WTC11 (cell line): Measurements from ENCODE around the gene CLTRN.

Experiments used
- CREM ChIP-seq: sonication (generic); formaldehyde crosslinking; IDR thresholded peaks from 2 replicates; pipeline ENCODE4 v1.8.1; 2022; ENCODE audit warnings: mild to moderate bottlenecking, missing genetic modification reagents, moderate library complexity
- ELF4 ChIP-seq: sonication (generic); formaldehyde crosslinking; IDR thresholded peaks from 2 replicates; pipeline ENCODE4 v1.8.1; 2022; ENCODE audit warnings: low read depth, mild to moderate bottlenecking, moderate library complexity, missing genetic modification reagents
- GRHL2 ChIP-seq: fragments of 250-450 bp; sonication (Bioruptor Pico); IDR thresholded peaks from 2 replicates; pipeline ENCODE4 v1.8.0; 2022; ENCODE audit warnings: mild to moderate bottlenecking, moderate library complexity; ENCODE audit not compliant: insufficient replicate concordance, severe bottlenecking
- JUN ChIP-seq: sonication (generic); formaldehyde crosslinking; IDR thresholded peaks from 2 replicates; pipeline ENCODE4 v1.8.0; 2023; ENCODE audit warnings: mild to moderate bottlenecking, missing genetic modification reagents
- SP1 ChIP-seq: sonication (generic); formaldehyde crosslinking; conservative IDR thresholded peaks from 2 replicates; pipeline ENCODE4 v1.8.1; 2022; ENCODE audit warnings: missing genetic modification reagents
- ZNF121 ChIP-seq: sonication (generic); formaldehyde crosslinking; IDR thresholded peaks from 2 replicates; pipeline ENCODE4 v1.8.0; 2023; ENCODE audit warnings: missing genetic modification reagents
- TF ChIP-seq, protein P1 (sequence below): sonication (generic); formaldehyde crosslinking; IDR thresholded peaks from 2 replicates; pipeline ENCODE4 v1.8.0; 2022; ENCODE audit warnings: mild to moderate bottlenecking, missing genetic modification reagents
- TF ChIP-seq, protein P2 (sequence below): fragments of 200-600 bp; IDR thresholded peaks from 2 replicates; pipeline ENCODE4 v1.8.0; 2022; ENCODE audit warnings: antibody characterized with exemption
- TF ChIP-seq, protein P3 (sequence below): sonication (generic); formaldehyde crosslinking; conservative IDR thresholded peaks from 2 replicates; pipeline ENCODE4 v1.8.1; 2022; ENCODE audit warnings: mild to moderate bottlenecking, missing genetic modification reagents
- TF ChIP-seq, protein P4 (sequence below): sonication (generic); formaldehyde crosslinking; IDR thresholded peaks from 2 replicates; pipeline ENCODE4 v1.8.1; 2023; ENCODE audit warnings: mild to moderate bottlenecking, moderate library complexity, missing genetic modification reagents
- TF ChIP-seq, protein P5 (sequence below): fragments of 250-450 bp; sonication (Bioruptor Pico); IDR thresholded peaks from 2 replicates; pipeline ENCODE4 v2.1.2; 2022; ENCODE audit warnings: mild to moderate bottlenecking, moderate library complexity
- TF ChIP-seq, protein P6 (sequence below): sonication (generic); formaldehyde crosslinking; IDR thresholded peaks from 2 replicates; pipeline ENCODE4 v1.8.1; 2023; ENCODE audit warnings: mild to moderate bottlenecking, missing genetic modification reagents, moderate library complexity

DNA sequence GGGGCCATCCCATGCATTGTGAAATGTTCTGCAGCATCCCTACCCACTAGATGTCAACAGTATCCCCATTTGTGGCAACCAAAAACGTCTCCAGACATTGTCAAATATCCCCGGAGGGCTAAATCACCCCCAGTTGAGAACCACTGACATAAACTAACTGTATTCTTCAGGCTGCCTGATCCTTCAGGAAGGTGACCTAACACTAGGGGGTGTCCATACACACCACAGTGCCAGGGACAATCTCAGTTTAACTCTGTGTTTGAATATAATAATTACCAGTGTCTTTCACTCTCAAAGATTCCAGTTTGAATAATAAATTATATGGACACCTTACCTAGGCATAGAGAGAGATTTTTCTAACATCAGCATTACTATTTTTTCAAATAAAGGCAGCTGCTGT lies 70.2 kb downstream of the CLTRN start:
- TF ChIP-seq, protein P1, sequence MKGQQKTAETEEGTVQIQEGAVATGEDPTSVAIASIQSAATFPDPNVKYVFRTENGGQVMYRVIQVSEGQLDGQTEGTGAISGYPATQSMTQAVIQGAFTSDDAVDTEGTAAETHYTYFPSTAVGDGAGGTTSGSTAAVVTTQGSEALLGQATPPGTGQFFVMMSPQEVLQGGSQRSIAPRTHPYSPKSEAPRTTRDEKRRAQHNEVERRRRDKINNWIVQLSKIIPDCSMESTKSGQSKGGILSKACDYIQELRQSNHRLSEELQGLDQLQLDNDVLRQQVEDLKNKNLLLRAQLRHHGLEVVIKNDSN (CRISPR knock-in tag), result no peak
- TF ChIP-seq ZNF121 (CRISPR knock-in tag), result no peak
- TF ChIP-seq, protein P2, sequence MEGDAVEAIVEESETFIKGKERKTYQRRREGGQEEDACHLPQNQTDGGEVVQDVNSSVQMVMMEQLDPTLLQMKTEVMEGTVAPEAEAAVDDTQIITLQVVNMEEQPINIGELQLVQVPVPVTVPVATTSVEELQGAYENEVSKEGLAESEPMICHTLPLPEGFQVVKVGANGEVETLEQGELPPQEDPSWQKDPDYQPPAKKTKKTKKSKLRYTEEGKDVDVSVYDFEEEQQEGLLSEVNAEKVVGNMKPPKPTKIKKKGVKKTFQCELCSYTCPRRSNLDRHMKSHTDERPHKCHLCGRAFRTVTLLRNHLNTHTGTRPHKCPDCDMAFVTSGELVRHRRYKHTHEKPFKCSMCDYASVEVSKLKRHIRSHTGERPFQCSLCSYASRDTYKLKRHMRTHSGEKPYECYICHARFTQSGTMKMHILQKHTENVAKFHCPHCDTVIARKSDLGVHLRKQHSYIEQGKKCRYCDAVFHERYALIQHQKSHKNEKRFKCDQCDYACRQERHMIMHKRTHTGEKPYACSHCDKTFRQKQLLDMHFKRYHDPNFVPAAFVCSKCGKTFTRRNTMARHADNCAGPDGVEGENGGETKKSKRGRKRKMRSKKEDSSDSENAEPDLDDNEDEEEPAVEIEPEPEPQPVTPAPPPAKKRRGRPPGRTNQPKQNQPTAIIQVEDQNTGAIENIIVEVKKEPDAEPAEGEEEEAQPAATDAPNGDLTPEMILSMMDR, result no peak
- no peak for TF ChIP-seq CREM (CRISPR knock-in tag)
- TF ChIP-seq, protein P3, sequence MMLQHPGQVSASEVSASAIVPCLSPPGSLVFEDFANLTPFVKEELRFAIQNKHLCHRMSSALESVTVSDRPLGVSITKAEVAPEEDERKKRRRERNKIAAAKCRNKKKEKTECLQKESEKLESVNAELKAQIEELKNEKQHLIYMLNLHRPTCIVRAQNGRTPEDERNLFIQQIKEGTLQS, result no peak
- no peak for TF ChIP-seq GRHL2 (CRISPR knock-in tag)
- TF ChIP-seq SP1 (CRISPR knock-in tag), result no peak
- no peak for TF ChIP-seq ELF4 (CRISPR knock-in tag)
- TF ChIP-seq, protein P4, sequence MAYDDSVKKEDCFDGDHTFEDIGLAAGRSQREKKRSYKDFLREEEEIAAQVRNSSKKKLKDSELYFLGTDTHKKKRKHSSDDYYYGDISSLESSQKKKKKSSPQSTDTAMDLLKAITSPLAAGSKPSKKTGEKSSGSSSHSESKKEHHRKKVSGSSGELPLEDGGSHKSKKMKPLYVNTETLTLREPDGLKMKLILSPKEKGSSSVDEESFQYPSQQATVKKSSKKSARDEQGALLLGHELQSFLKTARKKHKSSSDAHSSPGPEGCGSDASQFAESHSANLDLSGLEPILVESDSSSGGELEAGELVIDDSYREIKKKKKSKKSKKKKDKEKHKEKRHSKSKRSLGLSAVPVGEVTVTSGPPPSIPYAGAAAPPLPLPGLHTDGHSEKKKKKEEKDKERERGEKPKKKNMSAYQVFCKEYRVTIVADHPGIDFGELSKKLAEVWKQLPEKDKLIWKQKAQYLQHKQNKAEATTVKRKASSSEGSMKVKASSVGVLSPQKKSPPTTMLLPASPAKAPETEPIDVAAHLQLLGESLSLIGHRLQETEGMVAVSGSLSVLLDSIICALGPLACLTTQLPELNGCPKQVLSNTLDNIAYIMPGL, result no peak
- no peak for TF ChIP-seq JUN (CRISPR knock-in tag)
- TF ChIP-seq, protein P5, sequence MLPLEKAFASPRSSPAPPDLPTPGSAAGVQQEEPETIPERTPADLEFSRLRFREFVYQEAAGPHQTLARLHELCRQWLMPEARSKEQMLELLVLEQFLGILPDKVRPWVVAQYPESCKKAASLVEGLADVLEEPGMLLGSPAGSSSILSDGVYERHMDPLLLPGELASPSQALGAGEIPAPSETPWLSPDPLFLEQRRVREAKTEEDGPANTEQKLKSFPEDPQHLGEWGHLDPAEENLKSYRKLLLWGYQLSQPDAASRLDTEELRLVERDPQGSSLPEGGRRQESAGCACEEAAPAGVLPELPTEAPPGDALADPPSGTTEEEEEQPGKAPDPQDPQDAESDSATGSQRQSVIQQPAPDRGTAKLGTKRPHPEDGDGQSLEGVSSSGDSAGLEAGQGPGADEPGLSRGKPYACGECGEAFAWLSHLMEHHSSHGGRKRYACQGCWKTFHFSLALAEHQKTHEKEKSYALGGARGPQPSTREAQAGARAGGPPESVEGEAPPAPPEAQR (CRISPR knock-in tag), result no peak
- TF ChIP-seq, protein P6, sequence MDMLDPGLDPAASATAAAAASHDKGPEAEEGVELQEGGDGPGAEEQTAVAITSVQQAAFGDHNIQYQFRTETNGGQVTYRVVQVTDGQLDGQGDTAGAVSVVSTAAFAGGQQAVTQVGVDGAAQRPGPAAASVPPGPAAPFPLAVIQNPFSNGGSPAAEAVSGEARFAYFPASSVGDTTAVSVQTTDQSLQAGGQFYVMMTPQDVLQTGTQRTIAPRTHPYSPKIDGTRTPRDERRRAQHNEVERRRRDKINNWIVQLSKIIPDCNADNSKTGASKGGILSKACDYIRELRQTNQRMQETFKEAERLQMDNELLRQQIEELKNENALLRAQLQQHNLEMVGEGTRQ (CRISPR knock-in tag), result no peak
